A549 (cell line): ENCODE results near the gene CBR4.

Experiments
- BCL3 ChIP-seq: fragments of >200 bp; sonication (Bioruptor Twin); formaldehyde crosslinking; IDR thresholded peaks from 3 replicates; pipeline ENCODE4 v1.6.1; 2016
- CTCF ChIP-seq: fragments of >200 bp; sonication (Bioruptor Twin); formaldehyde crosslinking; IDR thresholded peaks from 3 replicates; pipeline ENCODE4 v1.5.1; 2016
- JUNB ChIP-seq: fragments of >200 bp; sonication (Bioruptor Twin); formaldehyde crosslinking; IDR thresholded peaks from 2 replicates; pipeline ENCODE4 v1.6.1; 2016
- KDM1A ChIP-seq: fragments of 200-600 bp; sonication (generic); IDR thresholded peaks from 2 replicates; pipeline ENCODE4 v1.6.1; 2016; ENCODE audit warnings: low read depth, mild to moderate bottlenecking
- MAX ChIP-seq: IDR thresholded peaks from 2 replicates; pipeline ENCODE4 v1.6.1; 2012

GRCh38 chr4:169050881-169051760 is 41.1 kb upstream of the CBR4 start:
- TF ChIP-seq MAX (no peak), BCL3 (no peak), KDM1A (no peak), JUNB (no peak), CTCF (no peak)
